Suppressor macrophage (primary cell): ENCODE results near the gene FEN1.

Source experiments
- DNase-seq, 4 experiments: peaks; one replicate each; pipeline ENCODE4 v3.0.0-alpha.2; 2020 to 2022

Gene FEN1

GRCh38 chr11:61757213-61757862 lies 35.4 kb upstream of the FEN1 start:
- DNase-seq = no peak

- DNase-seq = no peak
Observed at GRCh38 chr11:61760946-61761345, 31.8 kb upstream of the FEN1 start.

DNA sequence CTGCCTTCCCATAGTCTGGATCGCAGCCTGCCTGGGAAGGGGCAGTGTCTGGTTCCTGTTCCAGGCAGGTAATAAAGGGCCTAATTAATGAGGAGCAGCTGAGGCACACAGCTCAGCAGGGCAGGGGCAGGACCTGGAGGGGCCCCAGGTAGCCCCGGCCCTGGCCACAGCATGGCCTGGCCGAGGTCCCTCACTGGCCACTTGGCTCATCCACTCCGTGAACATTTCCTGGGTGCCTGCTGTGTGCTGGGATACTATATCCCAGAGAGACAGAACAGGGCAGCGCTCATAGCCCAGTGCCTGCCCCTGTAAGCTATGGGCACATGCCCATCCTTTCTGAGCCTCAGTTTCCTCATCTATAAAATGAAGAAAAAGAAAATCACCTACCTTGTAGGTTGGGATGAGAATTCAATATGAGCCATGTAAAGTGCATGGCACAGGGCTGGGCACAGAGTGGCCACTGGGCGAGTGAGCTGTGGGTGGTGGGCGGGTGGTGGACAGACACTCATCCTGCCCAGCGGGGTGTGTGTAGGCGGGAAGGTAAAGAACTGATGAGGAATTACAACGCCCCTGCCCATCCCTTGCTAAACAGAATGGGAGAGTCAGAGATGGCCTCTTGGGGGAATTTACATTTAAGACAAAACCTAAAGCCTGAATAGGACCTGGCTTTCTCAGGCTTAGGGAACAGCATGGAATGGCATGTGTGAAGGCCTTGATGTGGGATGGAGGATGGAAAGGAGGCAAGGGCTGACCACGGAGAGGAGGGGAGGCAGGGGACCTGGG lies 31.1 kb upstream of the FEN1 start:
- peak in 1 of 4 experiments; percentile 17 for DNase-seq

DNA sequence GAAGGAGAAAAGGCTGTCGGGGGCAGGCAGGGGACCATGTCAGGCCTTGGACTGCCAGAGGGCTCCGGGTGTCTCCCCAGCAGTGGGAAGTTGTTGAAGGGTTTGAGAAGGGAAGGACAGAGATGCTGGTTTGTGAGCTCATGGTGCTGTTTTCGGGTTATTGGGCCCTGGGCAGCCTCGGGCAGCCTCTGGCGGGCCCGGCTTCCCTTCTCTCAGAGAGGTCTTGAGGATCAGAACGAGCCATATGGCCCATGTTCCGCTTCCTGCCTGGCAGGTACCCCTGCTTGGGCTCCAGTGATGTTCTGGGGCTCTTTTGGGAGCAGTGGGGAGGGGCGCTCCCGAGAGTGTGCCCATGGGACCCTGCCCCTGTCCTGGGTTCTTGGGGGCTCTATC lies 30.5 kb upstream of the FEN1 start:
- DNase-seq = no peak

- DNase-seq = no peak
Observed at GRCh38 chr11:61762798-61763197, 29.9 kb upstream of the FEN1 start.

GRCh38 chr11:61763930-61764605 lies 28.6 kb upstream of the FEN1 start:
- DNase-seq = no peak

GRCh38 chr11:61764606-61765260 lies 28.0 kb upstream of the FEN1 start:
- DNase-seq = no peak

DNA sequence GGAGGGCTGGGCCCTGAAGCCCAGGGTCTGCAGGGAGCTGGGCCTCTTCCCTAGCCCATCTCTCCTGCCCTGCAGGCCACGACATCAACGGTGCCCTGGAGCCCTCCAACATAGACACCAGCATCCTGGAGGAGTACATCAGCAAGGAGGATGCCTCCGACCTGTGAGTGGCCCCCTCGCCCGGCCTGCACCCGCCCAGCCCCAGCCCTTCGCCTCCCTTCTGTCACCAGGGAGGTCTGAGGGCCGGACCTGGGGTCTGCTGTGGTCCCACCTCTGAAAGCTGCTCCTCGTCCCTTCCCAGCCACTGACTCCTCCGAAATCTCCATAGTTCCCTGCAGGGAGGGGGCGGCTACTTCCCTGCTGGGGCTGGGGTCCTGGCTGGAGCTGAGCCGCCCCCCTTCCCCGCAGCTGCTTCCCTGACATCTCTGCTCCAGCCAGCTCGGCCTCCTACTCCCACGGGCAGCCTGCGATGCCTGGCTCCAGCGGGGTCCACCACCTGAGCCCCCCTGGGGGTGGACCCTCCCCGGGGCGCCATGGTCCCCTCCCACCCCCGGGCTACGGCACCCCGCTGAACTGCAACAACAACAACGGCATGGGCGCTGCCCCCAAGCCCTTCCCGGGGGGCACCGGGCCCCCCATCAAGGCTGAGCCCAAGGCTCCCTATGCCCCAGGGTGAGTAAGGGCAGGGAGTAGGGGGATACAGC lies 27.0 kb upstream of the FEN1 start:
- no peak for DNase-seq

- no peak for DNase-seq
Observed at GRCh38 chr11:61766353-61766841, 26.3 kb upstream of the FEN1 start.

DNA sequence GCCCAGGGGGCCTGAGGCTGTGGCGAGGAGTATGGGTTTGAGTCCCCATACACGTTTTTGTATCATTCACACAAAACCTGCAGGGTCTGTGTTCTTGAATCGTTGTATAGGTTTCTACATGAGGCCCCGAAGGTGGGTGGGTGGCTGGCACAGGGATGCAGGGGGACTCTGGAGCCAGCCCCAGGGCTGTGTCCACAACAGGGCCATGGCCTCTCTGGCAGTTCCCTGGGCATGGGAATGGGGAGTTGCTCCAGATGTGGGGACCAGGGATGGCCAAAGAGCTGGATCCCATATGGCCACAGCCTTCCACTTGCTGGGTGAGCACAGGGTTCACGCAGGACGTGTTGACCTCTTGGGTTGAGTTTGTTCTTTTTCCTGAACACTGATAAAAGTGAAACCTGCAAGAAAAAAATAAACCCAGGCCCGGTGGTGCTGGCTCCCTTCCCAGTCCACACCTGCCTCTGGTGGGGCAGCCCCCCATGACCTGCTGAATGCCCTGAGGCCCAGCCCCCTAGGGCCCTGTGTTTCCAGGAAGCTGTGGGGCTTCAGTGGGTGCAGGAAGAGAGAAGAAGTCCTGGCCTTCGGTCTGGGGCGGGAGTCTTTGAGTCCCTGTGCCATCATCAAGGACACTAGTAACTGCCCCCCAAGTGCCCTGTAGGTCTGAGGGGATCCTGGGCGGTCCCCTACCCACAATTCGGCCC lies 24.2 kb upstream of the FEN1 start:
- DNase-seq = no peak

- DNase-seq = no peak
Observed at GRCh38 chr11:61769169-61769920, 23.4 kb upstream of the FEN1 start.

- no peak for DNase-seq
Observed at GRCh38 chr11:61769946-61770683, 22.6 kb upstream of the FEN1 start.

DNA sequence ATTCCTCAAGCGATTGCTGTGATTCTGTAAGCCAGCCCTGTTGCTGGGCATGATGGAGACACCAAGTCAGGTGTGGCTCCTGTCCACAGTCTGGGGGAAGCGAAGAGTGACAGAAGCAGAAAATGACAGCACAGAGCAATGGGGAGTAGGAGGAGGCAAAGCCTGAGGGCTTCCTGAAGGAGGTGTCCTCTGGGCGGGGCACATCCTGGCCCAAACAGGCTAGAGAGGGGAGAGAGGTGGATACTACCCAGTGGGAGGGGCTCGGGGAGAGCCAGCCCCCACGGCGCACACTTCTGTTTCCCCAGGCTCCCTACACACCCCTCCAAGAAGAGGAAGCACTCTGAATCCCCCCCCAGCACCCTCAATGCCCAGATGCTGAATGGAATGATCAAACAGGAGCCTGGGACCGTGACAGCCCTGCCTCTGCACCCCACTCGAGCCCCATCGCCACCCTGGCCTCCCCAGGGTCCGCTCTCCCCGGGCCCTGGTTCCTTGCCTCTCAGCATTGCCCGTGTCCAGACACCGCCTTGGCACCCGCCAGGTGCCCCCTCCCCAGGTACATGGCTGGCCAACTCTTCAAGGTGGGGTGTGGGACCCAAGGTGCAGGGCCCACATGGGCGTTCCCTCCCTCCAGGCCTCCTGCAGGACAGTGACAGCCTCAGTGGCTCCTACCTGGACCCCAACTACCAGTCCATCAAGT lies 21.4 kb upstream of the FEN1 start:
- no peak for DNase-seq

- DNase-seq = no peak
Observed at GRCh38 chr11:61771985-61772455, 20.7 kb upstream of the FEN1 start.

GRCh38 chr11:61773356-61773755 lies 19.4 kb upstream of the FEN1 start:
- no peak for DNase-seq

DNA sequence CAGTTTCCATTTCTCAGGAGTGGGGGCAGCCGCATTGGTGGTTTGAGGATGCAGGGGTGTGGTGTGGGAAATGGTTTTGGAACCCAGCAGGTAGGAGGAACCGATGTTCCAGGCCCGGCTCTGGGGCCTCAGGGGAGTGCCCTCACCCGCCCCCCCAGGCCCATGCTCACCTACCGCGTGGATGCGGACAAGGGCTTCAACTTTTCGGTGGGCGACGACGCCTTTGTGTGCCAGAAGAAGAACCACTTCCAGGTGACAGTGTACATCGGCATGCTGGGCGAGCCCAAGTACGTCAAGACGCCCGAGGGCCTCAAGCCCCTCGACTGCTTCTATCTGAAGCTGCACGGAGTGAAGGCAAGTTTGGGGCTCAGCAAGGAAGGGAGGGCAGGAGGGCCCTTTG lies 18.9 kb upstream of the FEN1 start:
- DNase-seq = no peak

DNA sequence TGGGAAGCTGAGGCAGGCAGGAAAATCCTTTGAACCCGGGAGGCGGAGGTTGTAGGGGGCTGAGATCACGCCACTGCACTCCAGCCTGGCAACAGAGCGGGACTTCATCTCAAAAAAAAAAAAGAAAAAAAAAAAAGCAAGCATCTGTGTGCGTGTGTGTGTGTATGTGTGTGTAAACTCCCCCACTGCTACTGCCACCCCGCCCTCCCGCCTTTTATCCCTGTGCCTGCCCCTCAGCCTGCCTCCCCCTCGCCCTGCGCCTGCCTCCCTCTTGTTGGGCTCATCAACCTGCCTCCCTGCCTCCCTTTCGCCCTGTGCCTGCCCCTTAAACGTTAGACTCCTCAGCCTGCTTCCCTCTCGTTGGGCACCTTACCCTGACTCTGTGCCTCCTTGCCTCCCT lies 18.3 kb upstream of the FEN1 start:
- no peak for DNase-seq

GRCh38 chr11:61775106-61775505 lies 17.6 kb upstream of the FEN1 start:
- DNase-seq = no peak
